ENCODE data around the gene MLLT3.
A peak's percentile ranks its signal among the peaks of the same experiment; 100 is the strongest.

The MLLT3 gene

GRCh38 chr9:20477940-20478620 is 144.2 kb downstream of the MLLT3 start:
- peak; percentile 38 for DNase-seq (ENCODE audit: low read depth, low spot score)

GRCh38 chr9:20476912-20477521 is 145.3 kb downstream of the MLLT3 start:
- DNase-seq (ENCODE audit: low read depth, low spot score) = no peak

GRCh38 chr9:20474496-20474895 is 147.8 kb downstream of the MLLT3 start:
- DNase-seq (ENCODE audit: low read depth, low spot score) = no peak

GRCh38 chr9:20473515-20474013 is 148.7 kb downstream of the MLLT3 start:
- no peak for DNase-seq (ENCODE audit: low read depth, low spot score)

- no peak for DNase-seq (ENCODE audit: low read depth, low spot score)
Observed at GRCh38 chr9:20472342-20473045, 149.8 kb downstream of the MLLT3 start.

GRCh38 chr9:20466328-20467008 is 155.8 kb downstream of the MLLT3 start:
- DNase-seq (ENCODE audit: low read depth, low spot score) = no peak

GRCh38 chr9:20464242-20464641 is 158.1 kb downstream of the MLLT3 start:
- DNase-seq (ENCODE audit: low read depth, low spot score) = no peak

GRCh38 chr9:20463823-20464222 is 158.5 kb downstream of the MLLT3 start:
- DNase-seq (ENCODE audit: low read depth, low spot score) = no peak

GRCh38 chr9:20462410-20462809 is 159.9 kb downstream of the MLLT3 start:
- DNase-seq (ENCODE audit: low read depth, low spot score) = no peak

GRCh38 chr9:20447291-20447690 is 175.0 kb downstream of the MLLT3 start:
- no peak for DNase-seq (ENCODE audit: low read depth, low spot score)

- no peak for DNase-seq (ENCODE audit: low read depth, low spot score)
Observed at GRCh38 chr9:20446248-20446647, 176.1 kb downstream of the MLLT3 start.

- no peak for DNase-seq (ENCODE audit: low read depth, low spot score)
Observed at GRCh38 chr9:20442461-20443319, 179.6 kb downstream of the MLLT3 start.

- DNase-seq (ENCODE audit: low read depth, low spot score) = no peak
Observed at GRCh38 chr9:20441711-20442423, 180.4 kb downstream of the MLLT3 start.

GRCh38 chr9:20441166-20441565 is 181.1 kb downstream of the MLLT3 start:
- no peak for DNase-seq (ENCODE audit: low read depth, low spot score)

- no peak for DNase-seq (ENCODE audit: low read depth, low spot score)
Observed at GRCh38 chr9:20437476-20437875, 184.8 kb downstream of the MLLT3 start.

- no peak for DNase-seq (ENCODE audit: low read depth, low spot score)
Observed at GRCh38 chr9:20436476-20437195, 185.7 kb downstream of the MLLT3 start.

- no peak for DNase-seq (ENCODE audit: low read depth, low spot score)
Observed at GRCh38 chr9:20428976-20429375, 193.3 kb downstream of the MLLT3 start.

GRCh38 chr9:20427359-20427758 is 194.9 kb downstream of the MLLT3 start:
- DNase-seq (ENCODE audit: low read depth, low spot score) = no peak

- DNase-seq (ENCODE audit: low read depth, low spot score) = no peak
Observed at GRCh38 chr9:20426019-20426418, 196.3 kb downstream of the MLLT3 start.

GRCh38 chr9:20419533-20419932 is 202.8 kb downstream of the MLLT3 start:
- no peak for DNase-seq (ENCODE audit: low read depth, low spot score)
